OCI-LY1 (cell line): ENCODE results near the gene TSPAN10.

Source experiments
- EZH2 ChIP-seq: fragments of 200-600 bp; sonication (generic), shearing (Covaris generic); IDR thresholded peaks from 2 replicates; pipeline ENCODE4 v1.8.0; 2017; ENCODE audit warnings: borderline replicate concordance, mixed run types, mild to moderate bottlenecking, antibody characterized with exemption, low read length, moderate library complexity, mixed read lengths
- TF ChIP-seq, protein P1 (sequence below): fragments of 200-600 bp; sonication (generic), shearing (Covaris generic); IDR thresholded peaks from 2 replicates; pipeline ENCODE4 v1.5.1; 2017; ENCODE audit warnings: mild to moderate bottlenecking, antibody characterized with exemption, low read length, moderate library complexity, mixed read lengths

DNA sequence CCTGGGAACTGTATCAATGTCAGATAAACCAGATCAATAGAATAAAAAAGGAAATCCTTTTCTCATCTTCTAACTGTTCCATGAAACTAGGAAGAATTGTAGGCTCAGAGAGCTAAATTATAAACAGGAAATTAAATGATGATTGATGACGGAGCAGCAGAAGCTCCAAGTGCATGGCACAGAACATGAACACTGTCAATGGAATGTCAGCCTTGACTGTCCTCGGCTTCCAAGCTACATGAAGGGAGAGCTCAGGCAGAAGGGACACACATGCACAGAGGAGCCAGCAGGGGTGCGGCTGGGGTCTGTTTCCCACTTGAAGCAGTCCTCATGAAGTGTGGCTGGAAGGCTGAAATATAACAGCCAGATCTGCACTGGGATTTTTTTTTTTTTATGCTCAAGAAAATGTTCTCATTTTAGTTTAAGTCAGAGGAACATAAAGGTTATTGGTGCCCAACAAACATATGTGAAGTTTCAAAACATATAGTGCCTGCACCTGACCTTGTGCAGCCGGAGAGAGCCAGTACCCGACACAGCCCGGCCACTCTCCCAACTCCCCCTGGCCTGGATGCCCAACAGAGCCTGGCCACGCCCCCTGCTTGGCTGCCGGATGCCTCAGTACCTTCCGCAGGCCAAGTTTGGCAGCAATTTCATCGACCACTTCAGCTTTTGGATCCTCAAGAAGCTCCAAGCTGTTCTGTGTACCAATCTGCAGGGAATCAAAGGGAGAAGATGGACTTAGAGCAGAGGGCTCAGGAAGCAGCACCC lies 37.1 kb upstream of the TSPAN10 start:
- TF ChIP-seq, protein P1, sequence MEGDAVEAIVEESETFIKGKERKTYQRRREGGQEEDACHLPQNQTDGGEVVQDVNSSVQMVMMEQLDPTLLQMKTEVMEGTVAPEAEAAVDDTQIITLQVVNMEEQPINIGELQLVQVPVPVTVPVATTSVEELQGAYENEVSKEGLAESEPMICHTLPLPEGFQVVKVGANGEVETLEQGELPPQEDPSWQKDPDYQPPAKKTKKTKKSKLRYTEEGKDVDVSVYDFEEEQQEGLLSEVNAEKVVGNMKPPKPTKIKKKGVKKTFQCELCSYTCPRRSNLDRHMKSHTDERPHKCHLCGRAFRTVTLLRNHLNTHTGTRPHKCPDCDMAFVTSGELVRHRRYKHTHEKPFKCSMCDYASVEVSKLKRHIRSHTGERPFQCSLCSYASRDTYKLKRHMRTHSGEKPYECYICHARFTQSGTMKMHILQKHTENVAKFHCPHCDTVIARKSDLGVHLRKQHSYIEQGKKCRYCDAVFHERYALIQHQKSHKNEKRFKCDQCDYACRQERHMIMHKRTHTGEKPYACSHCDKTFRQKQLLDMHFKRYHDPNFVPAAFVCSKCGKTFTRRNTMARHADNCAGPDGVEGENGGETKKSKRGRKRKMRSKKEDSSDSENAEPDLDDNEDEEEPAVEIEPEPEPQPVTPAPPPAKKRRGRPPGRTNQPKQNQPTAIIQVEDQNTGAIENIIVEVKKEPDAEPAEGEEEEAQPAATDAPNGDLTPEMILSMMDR: no peak
- no peak for TF ChIP-seq EZH2
